Measurements from ENCODE around the gene CACNA2D1.
A peak's percentile ranks its signal among the peaks of the same experiment; 100 is the strongest.
"Not testable (repeated sequence)": the region's sequence is repeated elsewhere in the genome, so short reads cannot be mapped to it uniquely, and the experiment has no call there.

Gene CACNA2D1

GRCh38 chr7:82434275-82435022, 9.1 kb downstream of the CACNA2D1 start:
- no peak for DNase-seq (ENCODE audit: low spot score)

GRCh38 chr7:82433507-82433906, 10.1 kb downstream of the CACNA2D1 start:
- DNase-seq (ENCODE audit: low spot score): no peak

- not testable (repeated sequence) for DNase-seq (ENCODE audit: low spot score)
These were observed 10.8 kb downstream of the CACNA2D1 start for GRCh38 chr7:82432743-82433142.

- DNase-seq (ENCODE audit: low spot score): no peak
These were observed 12.8 kb downstream of the CACNA2D1 start for GRCh38 chr7:82430500-82431465.

GRCh38 chr7:82429408-82429807, 14.2 kb downstream of the CACNA2D1 start:
- DNase-seq (ENCODE audit: low spot score): no peak

- peak; percentile 5 for DNase-seq (ENCODE audit: low spot score)
These were observed 15.2 kb downstream of the CACNA2D1 start for GRCh38 chr7:82428186-82428961.

- no peak for DNase-seq (ENCODE audit: low spot score)
These were observed 20.1 kb downstream of the CACNA2D1 start for GRCh38 chr7:82423446-82423845.

GRCh38 chr7:82419200-82419599, 24.4 kb downstream of the CACNA2D1 start:
- peak; percentile 4 for DNase-seq (ENCODE audit: low spot score)

- DNase-seq (ENCODE audit: low spot score): no peak
These were observed 25.7 kb downstream of the CACNA2D1 start for GRCh38 chr7:82417898-82418297.

GRCh38 chr7:82416402-82416801, 27.2 kb downstream of the CACNA2D1 start:
- DNase-seq (ENCODE audit: low spot score): no peak

GRCh38 chr7:82414389-82414788, 29.2 kb downstream of the CACNA2D1 start:
- DNase-seq (ENCODE audit: low spot score): no peak

- no peak for DNase-seq (ENCODE audit: low spot score)
These were observed 30.3 kb downstream of the CACNA2D1 start for GRCh38 chr7:82413237-82413636.

GRCh38 chr7:82411732-82412131, 31.8 kb downstream of the CACNA2D1 start:
- no peak for DNase-seq (ENCODE audit: low spot score)

GRCh38 chr7:82410461-82410860, 33.1 kb downstream of the CACNA2D1 start:
- no peak for DNase-seq (ENCODE audit: low spot score)

GRCh38 chr7:82406937-82407336, 36.6 kb downstream of the CACNA2D1 start:
- DNase-seq (ENCODE audit: low spot score): no peak

GRCh38 chr7:82405301-82405700, 38.3 kb downstream of the CACNA2D1 start:
- no peak for DNase-seq (ENCODE audit: low spot score)

GRCh38 chr7:82404652-82405051, 38.9 kb downstream of the CACNA2D1 start:
- DNase-seq (ENCODE audit: low spot score): no peak

GRCh38 chr7:82404094-82404493, 39.5 kb downstream of the CACNA2D1 start:
- DNase-seq (ENCODE audit: low spot score): no peak

GRCh38 chr7:82397879-82398524, 45.6 kb downstream of the CACNA2D1 start:
- no peak for DNase-seq (ENCODE audit: low spot score)

GRCh38 chr7:82396343-82396742, 47.2 kb downstream of the CACNA2D1 start:
- no peak for DNase-seq (ENCODE audit: low spot score)

- DNase-seq (ENCODE audit: low spot score): no peak
These were observed 48.4 kb downstream of the CACNA2D1 start for GRCh38 chr7:82395147-82395546.

- DNase-seq (ENCODE audit: low spot score): no peak
These were observed 49.7 kb downstream of the CACNA2D1 start for GRCh38 chr7:82393840-82394220.
